ENCODE results near the gene NECAB2. TPM values are rescaled to one million over a fixed set of nuclear protein-coding genes. Genes with fewer than 3 reads are reported as not detected.

The NECAB2 gene
- total RNA-seq, 1 donor from 2014 or later = 12.6 TPM

GRCh38 chr16:84018710-84019109 is 50.7 kb downstream of the NECAB2 start:
- Histone ChIP-seq H3K9me3 (ENCODE audit: low read depth) (peaks cover 9% of the 10 kb centered on the region), H3K4me3 (no peak overlapping the region), H3K27ac (no peak overlapping the region), H3K4me1 (peaks cover 7% of the 10 kb centered on the region), H3K4me2 (no peak overlapping the region), H2AFZ (replicated peaks) (no peak overlapping the region), H3F3A (ENCODE audit: low read depth) (peaks cover 17% of the 10 kb centered on the region), H3K9ac (no peak overlapping the region), H3K36me3 (no peaks in the 10 kb centered on the region), H3K27me3 (no peaks in the 10 kb centered on the region), H4K20me1 (ENCODE audit: low read depth) (no peaks in the 10 kb centered on the region), H3K79me2 (ENCODE audit: low read depth) (no peaks in the 10 kb centered on the region)
- Mint-ChIP-seq H3K9me3 (peaks cover 41% of the 10 kb centered on the region), H3K27ac (no peak overlapping the region), H3K27me3 (ENCODE audit: insufficient read depth, low read depth) (peaks cover 12% of the 10 kb centered on the region), H3K36me3 (peaks cover 10% of the 10 kb centered on the region), H3K4me1 (peaks cover 37% of the 10 kb centered on the region), H3K4me3 (no peak overlapping the region)
- DNase-seq (ENCODE audit: low spot score) = no peak
- no peak for TF ChIP-seq CTCF (IDR thresholded peaks at IDR 0.05)

- no peak for DNase-seq (ENCODE audit: low spot score)
- H4K20me1 ChIP-seq (ENCODE audit: low read depth) = no peaks in the 10 kb centered on the region
- no peak for TF ChIP-seq CTCF (IDR thresholded peaks at IDR 0.05)
- no peak for TF ChIP-seq EZH2 (IDR thresholded peaks at IDR 0.05)
- no peak for TF ChIP-seq EZH2phosphoT487 (IDR thresholded peaks at IDR 0.05)
- peaks cover 7% of the 10 kb centered on the region for H3K4me1 ChIP-seq
- no peak overlapping the region for H3K27ac Mint-ChIP-seq
- H3K9me3 ChIP-seq (ENCODE audit: low read depth) = peaks cover 9% of the 10 kb centered on the region
- H3K27ac ChIP-seq = no peak overlapping the region
- H3K4me2 ChIP-seq = no peak overlapping the region
- no peak overlapping the region for H3K9ac ChIP-seq
- peaks cover 27% of the 10 kb centered on the region for H3K4me1 Mint-ChIP-seq
- no peaks in the 10 kb centered on the region for H3K79me2 ChIP-seq (ENCODE audit: low read depth)
- no peak overlapping the region for H3K4me3 ChIP-seq
- peaks cover 7% of the 10 kb centered on the region for H3K36me3 Mint-ChIP-seq
- H3K4me3 Mint-ChIP-seq = no peak overlapping the region
- H3K27me3 Mint-ChIP-seq (ENCODE audit: insufficient read depth, low read depth) = peaks cover 12% of the 10 kb centered on the region
- H2AFZ ChIP-seq (replicated peaks) = no peak overlapping the region
- H3K27me3 ChIP-seq = no peaks in the 10 kb centered on the region
- H3K36me3 ChIP-seq = no peaks in the 10 kb centered on the region
- peaks cover 37% of the 10 kb centered on the region for H3K9me3 Mint-ChIP-seq
- H3F3A ChIP-seq (ENCODE audit: low read depth) = peaks cover 9% of the 10 kb centered on the region
Observed at GRCh38 chr16:84020353-84020752, 52.3 kb downstream of the NECAB2 start.

DNA sequence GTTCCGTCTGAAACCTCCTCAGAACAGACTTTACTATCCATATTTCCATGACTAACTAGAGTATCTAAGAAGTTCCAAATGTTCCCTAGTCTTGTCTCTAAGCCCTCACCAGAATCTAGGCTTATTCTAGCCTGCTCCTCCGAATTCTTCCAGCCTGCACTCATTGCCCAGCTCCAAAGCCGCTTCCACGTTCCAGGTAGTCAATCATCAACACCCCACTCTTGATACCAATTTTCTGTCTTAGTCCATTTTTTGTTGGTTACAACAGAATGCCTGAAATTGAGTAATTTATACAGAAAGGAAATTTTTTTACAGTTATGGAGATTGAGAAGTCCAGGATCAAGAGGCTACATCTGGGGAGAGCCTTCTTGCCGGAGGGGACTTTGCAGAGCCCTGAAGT is 53.4 kb downstream of the NECAB2 start:
- no peaks in the 10 kb centered on the region for H4K20me1 ChIP-seq (ENCODE audit: low read depth)
- peaks cover 37% of the 10 kb centered on the region for H3K9me3 Mint-ChIP-seq
- H3K36me3 Mint-ChIP-seq = peaks cover 7% of the 10 kb centered on the region
- no peak overlapping the region for H3K4me2 ChIP-seq
- no peaks in the 10 kb centered on the region for H3K27me3 ChIP-seq
- no peak overlapping the region for H2AFZ ChIP-seq (replicated peaks)
- peaks cover 8% of the 10 kb centered on the region for H3K27me3 Mint-ChIP-seq (ENCODE audit: insufficient read depth, low read depth)
- no peaks in the 10 kb centered on the region for H3K79me2 ChIP-seq (ENCODE audit: low read depth)
- peaks cover 9% of the 10 kb centered on the region for H3K4me1 ChIP-seq
- H3K36me3 ChIP-seq = no peaks in the 10 kb centered on the region
- peaks cover 30% of the 10 kb centered on the region for H3K4me1 Mint-ChIP-seq
- no peak overlapping the region for H3K27ac ChIP-seq
- H3K9ac ChIP-seq = no peak overlapping the region
- peak overlapping the region; percentile 0 for H3K4me3 Mint-ChIP-seq
- no peak overlapping the region for H3K27ac Mint-ChIP-seq
- no peak for DNase-seq (ENCODE audit: low spot score)
- peaks cover 9% of the 10 kb centered on the region for H3K9me3 ChIP-seq (ENCODE audit: low read depth)
- TF ChIP-seq EZH2 (IDR thresholded peaks at IDR 0.05) (no peak), CTCF (IDR thresholded peaks at IDR 0.05) (no peak), EZH2phosphoT487 (IDR thresholded peaks at IDR 0.05) (no peak)
- H3K4me3 ChIP-seq = no peak overlapping the region
- peaks cover 9% of the 10 kb centered on the region for H3F3A ChIP-seq (ENCODE audit: low read depth)

All from neural progenitor cell (in vitro differentiated cells).